ENCODE results near the gene MGMT.

The MGMT gene

GRCh38 chr10:129537151-129537550, 70.1 kb downstream of the MGMT start:
- no peak overlapping the region for H3K27ac ChIP-seq
- no peak for TF ChIP-seq CTCF (conservative IDR thresholded peaks at IDR 0.05)

GRCh38 chr10:129538236-129538635, 71.2 kb downstream of the MGMT start:
- H3K27ac ChIP-seq, result no peak overlapping the region
- TF ChIP-seq CTCF (conservative IDR thresholded peaks at IDR 0.05), result no peak

- no peak for TF ChIP-seq CTCF (conservative IDR thresholded peaks at IDR 0.05)
- H3K27ac ChIP-seq, result no peak overlapping the region
Measured at GRCh38 chr10:129541200-129541599, 74.2 kb downstream of the MGMT start.

- H3K27ac ChIP-seq, result no peak overlapping the region
- no peak for TF ChIP-seq CTCF (conservative IDR thresholded peaks at IDR 0.05)
Measured at GRCh38 chr10:129541748-129542487, 74.9 kb downstream of the MGMT start.

GRCh38 chr10:129542589-129542988, 75.5 kb downstream of the MGMT start:
- no peak overlapping the region for H3K27ac ChIP-seq
- TF ChIP-seq CTCF (conservative IDR thresholded peaks at IDR 0.05), result no peak

- H3K27ac ChIP-seq, result no peak overlapping the region
- no peak for TF ChIP-seq CTCF (conservative IDR thresholded peaks at IDR 0.05)
Measured at GRCh38 chr10:129544205-129545202, 77.5 kb downstream of the MGMT start.

- TF ChIP-seq CTCF (conservative IDR thresholded peaks at IDR 0.05), result no peak
- no peak overlapping the region for H3K27ac ChIP-seq
Measured at GRCh38 chr10:129545261-129545660, 78.2 kb downstream of the MGMT start.

Measured in VCaP (cell line).